Neural cell (in vitro differentiated cells): ENCODE measurements around the gene KLRC2.

ENCODE experiments used
- EZH2 ChIP-seq: fragments of 200-600, 300-800 bp; shearing (Covaris generic), sonication (generic); IDR thresholded peaks from 2 replicates; pipeline ENCODE4 v1.6.1; 2014; ENCODE audit warnings: antibody characterized with exemption, low read length, borderline replicate concordance, mild to moderate bottlenecking; ENCODE audit not compliant: insufficient read depth, poor library complexity, severe bottlenecking
- MXI1 ChIP-seq: fragments of 450-650 bp; conservative IDR thresholded peaks from 2 replicates; pipeline ENCODE4 v1.6.1; 2014; ENCODE audit warnings: antibody characterized with exemption, mild to moderate bottlenecking; ENCODE audit not compliant: poor library complexity, severe bottlenecking
- POLR2AphosphoS5 ChIP-seq: IDR thresholded peaks from 2 replicates; pipeline ENCODE4 v1.6.1; 2012
- RAD21 ChIP-seq: fragments of 450-650 bp; conservative IDR thresholded peaks from 2 replicates; pipeline ENCODE4 v1.6.1; 2014; ENCODE audit warnings: antibody characterized with exemption, mild to moderate bottlenecking, moderate library complexity
- SMC3 ChIP-seq: fragments of 450-650 bp; conservative IDR thresholded peaks from 2 replicates; pipeline ENCODE4 v1.6.1; 2014; ENCODE audit warnings: antibody characterized with exemption, mild to moderate bottlenecking, moderate library complexity; ENCODE audit not compliant: poor library complexity
- TAF1 ChIP-seq: IDR thresholded peaks from 2 replicates; pipeline ENCODE4 v1.6.1; 2012; ENCODE audit warnings: low read depth
- TF ChIP-seq, protein P1 (sequence below): fragments of 450-650 bp; IDR thresholded peaks from 2 replicates; pipeline ENCODE4 v1.5.1; 2014; ENCODE audit warnings: antibody characterized with exemption, mild to moderate bottlenecking, moderate library complexity; ENCODE audit not compliant: poor library complexity, severe bottlenecking

DNA sequence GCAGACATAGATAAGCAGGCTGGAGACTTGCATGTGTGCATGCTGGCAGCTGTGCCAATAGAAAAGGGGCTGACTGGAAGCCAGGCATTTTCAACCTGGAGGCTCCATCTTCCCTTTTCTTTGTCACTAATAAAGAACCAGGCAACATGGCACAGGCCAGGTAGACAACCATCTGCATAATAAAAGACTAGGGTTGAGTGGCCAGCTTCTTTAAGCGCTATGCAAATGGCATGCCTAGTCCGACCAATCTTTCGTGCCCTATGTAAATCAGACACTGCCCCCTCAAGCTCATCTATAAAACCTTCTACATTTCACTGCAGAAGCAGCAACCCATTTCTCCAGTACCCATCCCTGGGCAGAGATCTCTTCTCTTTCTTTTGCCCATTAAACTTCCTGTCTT, 21.9 kb upstream of the KLRC2 start:
- TF ChIP-seq, protein P1, sequence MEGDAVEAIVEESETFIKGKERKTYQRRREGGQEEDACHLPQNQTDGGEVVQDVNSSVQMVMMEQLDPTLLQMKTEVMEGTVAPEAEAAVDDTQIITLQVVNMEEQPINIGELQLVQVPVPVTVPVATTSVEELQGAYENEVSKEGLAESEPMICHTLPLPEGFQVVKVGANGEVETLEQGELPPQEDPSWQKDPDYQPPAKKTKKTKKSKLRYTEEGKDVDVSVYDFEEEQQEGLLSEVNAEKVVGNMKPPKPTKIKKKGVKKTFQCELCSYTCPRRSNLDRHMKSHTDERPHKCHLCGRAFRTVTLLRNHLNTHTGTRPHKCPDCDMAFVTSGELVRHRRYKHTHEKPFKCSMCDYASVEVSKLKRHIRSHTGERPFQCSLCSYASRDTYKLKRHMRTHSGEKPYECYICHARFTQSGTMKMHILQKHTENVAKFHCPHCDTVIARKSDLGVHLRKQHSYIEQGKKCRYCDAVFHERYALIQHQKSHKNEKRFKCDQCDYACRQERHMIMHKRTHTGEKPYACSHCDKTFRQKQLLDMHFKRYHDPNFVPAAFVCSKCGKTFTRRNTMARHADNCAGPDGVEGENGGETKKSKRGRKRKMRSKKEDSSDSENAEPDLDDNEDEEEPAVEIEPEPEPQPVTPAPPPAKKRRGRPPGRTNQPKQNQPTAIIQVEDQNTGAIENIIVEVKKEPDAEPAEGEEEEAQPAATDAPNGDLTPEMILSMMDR, result no peak
- TF ChIP-seq MXI1 (no peak), POLR2AphosphoS5 (no peak), SMC3 (no peak), EZH2 (no peak), TAF1 (no peak), RAD21 (no peak)
